ENCODE results near the gene MAP2.

DNA sequence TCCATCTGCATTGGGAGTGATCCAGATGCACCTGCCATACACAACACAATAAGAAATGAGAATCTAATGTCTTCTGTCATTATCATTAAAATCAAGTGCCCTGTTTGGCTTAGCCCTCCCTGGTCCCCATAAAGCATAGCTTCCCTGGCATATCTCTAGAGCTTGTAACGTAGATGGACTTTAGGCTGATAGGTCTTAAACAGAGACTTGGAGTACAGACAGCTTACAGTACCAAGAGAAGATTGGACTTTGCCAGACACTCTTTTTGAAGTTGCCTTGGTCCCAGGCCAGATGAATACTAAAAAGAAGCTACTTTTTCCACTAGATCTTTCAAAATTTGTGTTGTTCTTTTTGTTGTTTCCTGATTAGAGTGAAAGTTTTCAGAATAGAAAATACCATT is 261.5 kb downstream of the MAP2 start:
- TF ChIP-seq, protein P1, sequence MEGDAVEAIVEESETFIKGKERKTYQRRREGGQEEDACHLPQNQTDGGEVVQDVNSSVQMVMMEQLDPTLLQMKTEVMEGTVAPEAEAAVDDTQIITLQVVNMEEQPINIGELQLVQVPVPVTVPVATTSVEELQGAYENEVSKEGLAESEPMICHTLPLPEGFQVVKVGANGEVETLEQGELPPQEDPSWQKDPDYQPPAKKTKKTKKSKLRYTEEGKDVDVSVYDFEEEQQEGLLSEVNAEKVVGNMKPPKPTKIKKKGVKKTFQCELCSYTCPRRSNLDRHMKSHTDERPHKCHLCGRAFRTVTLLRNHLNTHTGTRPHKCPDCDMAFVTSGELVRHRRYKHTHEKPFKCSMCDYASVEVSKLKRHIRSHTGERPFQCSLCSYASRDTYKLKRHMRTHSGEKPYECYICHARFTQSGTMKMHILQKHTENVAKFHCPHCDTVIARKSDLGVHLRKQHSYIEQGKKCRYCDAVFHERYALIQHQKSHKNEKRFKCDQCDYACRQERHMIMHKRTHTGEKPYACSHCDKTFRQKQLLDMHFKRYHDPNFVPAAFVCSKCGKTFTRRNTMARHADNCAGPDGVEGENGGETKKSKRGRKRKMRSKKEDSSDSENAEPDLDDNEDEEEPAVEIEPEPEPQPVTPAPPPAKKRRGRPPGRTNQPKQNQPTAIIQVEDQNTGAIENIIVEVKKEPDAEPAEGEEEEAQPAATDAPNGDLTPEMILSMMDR (IDR thresholded peaks at IDR 0.05): no peak
- TF ChIP-seq EZH2 (IDR thresholded peaks at IDR 0.05; ENCODE audit: borderline replicate concordance, insufficient read depth, low read depth, low read length, poor library complexity, severe bottlenecking): no peak

Data from B cell (primary cell).